Hematopoietic multipotent progenitor cell treated with erythropoietin and hydrocortisone succinate and interleukin-3 and kit ligand, for 4 days (in vitro differentiated cells): ENCODE measurements around the gene PTH2R.
A peak's percentile ranks its signal among the peaks of the same experiment; 100 is the strongest.
"Not testable (repeated sequence)": the region's sequence is repeated elsewhere in the genome, so short reads cannot be mapped to it uniquely, and the experiment has no call there.

Experiments
- DNase-seq: peaks from one replicate; pipeline ENCODE4 v3.0.0-alpha.2; 2015

The PTH2R gene

GRCh38 chr2:208392300-208392699 lies 14.3 kb upstream of the PTH2R start:
- peak; percentile 11 for DNase-seq

GRCh38 chr2:208396796-208397195 lies 9.8 kb upstream of the PTH2R start:
- not testable (repeated sequence) for DNase-seq

- no peak for DNase-seq
Measured at GRCh38 chr2:208399201-208399600, 7.4 kb upstream of the PTH2R start.

GRCh38 chr2:208407667-208408066 lies 1.1 kb downstream of the PTH2R start:
- DNase-seq = peak; percentile 74

GRCh38 chr2:208413931-208414330 lies 7.3 kb downstream of the PTH2R start:
- DNase-seq = peak; percentile 23

- no peak for DNase-seq
Measured at GRCh38 chr2:208415255-208415654, 8.7 kb downstream of the PTH2R start.

GRCh38 chr2:208415897-208416296 lies 9.3 kb downstream of the PTH2R start:
- DNase-seq = no peak

- DNase-seq = no peak
Measured at GRCh38 chr2:208426412-208427045, 19.9 kb downstream of the PTH2R start.

- no peak for DNase-seq
Measured at GRCh38 chr2:208437755-208438154, 31.2 kb downstream of the PTH2R start.

- DNase-seq = no peak
Measured at GRCh38 chr2:208440716-208441115, 34.1 kb downstream of the PTH2R start.

GRCh38 chr2:208441951-208442350 lies 35.4 kb downstream of the PTH2R start:
- DNase-seq = no peak

GRCh38 chr2:208447447-208447846 lies 40.9 kb downstream of the PTH2R start:
- DNase-seq = not testable (repeated sequence)

GRCh38 chr2:208451061-208451460 lies 44.5 kb downstream of the PTH2R start:
- DNase-seq = peak; percentile 53

GRCh38 chr2:208454861-208455260 lies 48.3 kb downstream of the PTH2R start:
- DNase-seq = no peak

GRCh38 chr2:208463721-208464120 lies 57.1 kb downstream of the PTH2R start:
- DNase-seq = no peak

- DNase-seq = no peak
Measured at GRCh38 chr2:208464205-208464604, 57.6 kb downstream of the PTH2R start.

- peak; percentile 93 for DNase-seq
Measured at GRCh38 chr2:208466151-208466919, 59.7 kb downstream of the PTH2R start.

- peak; percentile 22 for DNase-seq
Measured at GRCh38 chr2:208466920-208467298, 60.3 kb downstream of the PTH2R start.

- no peak for DNase-seq
Measured at GRCh38 chr2:208467564-208467963, 61.0 kb downstream of the PTH2R start.

- no peak for DNase-seq
Measured at GRCh38 chr2:208477741-208478140, 71.1 kb downstream of the PTH2R start.

GRCh38 chr2:208479342-208479741 lies 72.8 kb downstream of the PTH2R start:
- DNase-seq = no peak

GRCh38 chr2:208481945-208482344 lies 75.4 kb downstream of the PTH2R start:
- not testable (repeated sequence) for DNase-seq

- peak; percentile 74 for DNase-seq
Measured at GRCh38 chr2:208482453-208483015, 75.9 kb downstream of the PTH2R start.

GRCh38 chr2:208485390-208485789 lies 78.8 kb downstream of the PTH2R start:
- no peak for DNase-seq
